GM21423 (cell line): ENCODE data around the gene KLHL2.

ENCODE experiments used
- ATAC-seq: cut with Tn5 transposase; IDR thresholded peaks from one replicate; pipeline ENCODE4 v1.9.1; 2021; ENCODE audit warnings: mild to moderate bottlenecking, moderate library complexity; ENCODE audit not compliant: unreplicated experiment

KLHL2 gene

GRCh38 chr4:165360041-165360695 is 152.8 kb downstream of the KLHL2 start:
- ATAC-seq: no peak

GRCh38 chr4:165360985-165361670 is 153.8 kb downstream of the KLHL2 start:
- no peak for ATAC-seq

GRCh38 chr4:165361810-165362209 is 154.4 kb downstream of the KLHL2 start:
- no peak for ATAC-seq

GRCh38 chr4:165364452-165365080 is 157.2 kb downstream of the KLHL2 start:
- no peak for ATAC-seq

GRCh38 chr4:165367040-165367439 is 159.7 kb downstream of the KLHL2 start:
- ATAC-seq: no peak

- no peak for ATAC-seq
These were observed 160.8 kb downstream of the KLHL2 start for GRCh38 chr4:165368114-165368513.

- no peak for ATAC-seq
These were observed 161.2 kb downstream of the KLHL2 start for GRCh38 chr4:165368567-165368966.

GRCh38 chr4:165369522-165369921 is 162.2 kb downstream of the KLHL2 start:
- no peak for ATAC-seq

GRCh38 chr4:165370530-165370929 is 163.2 kb downstream of the KLHL2 start:
- no peak for ATAC-seq
